HG02642 (cell line): ENCODE results near the gene ADH5.
"Not testable (repeated sequence)": the region's sequence is repeated elsewhere in the genome, so short reads cannot be mapped to it uniquely, and the experiment has no call there.

Experiments
- ATAC-seq: cut with Tn5 transposase; IDR thresholded peaks from one replicate; pipeline ENCODE4 v1.9.1; 2021; ENCODE audit warnings: mild to moderate bottlenecking; ENCODE audit not compliant: unreplicated experiment, poor library complexity

The ADH5 gene

DNA sequence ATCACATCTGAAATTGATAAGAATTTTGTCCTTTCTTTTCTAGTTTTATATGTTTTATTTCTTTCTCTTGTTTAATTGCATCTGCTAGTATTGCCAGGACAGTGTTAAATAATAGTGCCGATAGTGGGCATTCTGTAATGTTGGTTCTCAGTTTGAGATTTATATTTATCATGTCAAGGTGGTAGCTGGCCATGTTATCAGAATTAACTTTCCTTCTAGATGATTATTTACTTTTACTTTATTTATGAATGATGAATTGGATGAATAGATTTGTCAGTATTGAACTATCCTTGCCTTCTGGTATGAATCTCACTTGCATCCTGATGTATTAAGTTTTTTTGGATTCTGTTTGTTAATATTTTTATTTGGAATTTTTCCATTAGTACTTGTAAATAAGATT, 50.4 kb downstream of the ADH5 start:
- no peak for ATAC-seq

DNA sequence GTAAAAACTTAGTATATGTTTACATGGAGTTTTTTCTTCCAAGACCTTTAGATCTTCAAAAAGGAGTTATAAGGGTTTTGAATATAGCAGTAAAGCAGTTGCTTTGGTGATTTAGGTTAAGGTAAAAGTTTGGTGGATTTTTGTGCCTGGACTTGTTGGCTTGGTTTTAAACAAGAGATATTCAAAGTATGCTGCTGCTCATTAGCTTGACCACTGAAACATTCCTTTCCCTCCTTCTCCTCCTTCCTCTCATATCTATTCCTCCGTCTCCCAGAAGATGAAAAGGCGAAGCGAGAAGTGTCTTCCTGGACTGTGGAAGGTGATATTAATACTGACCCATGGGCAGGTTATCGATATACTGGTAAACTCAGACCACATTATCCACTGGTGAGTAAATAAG, 54.6 kb downstream of the ADH5 start:
- ATAC-seq: no peak

DNA sequence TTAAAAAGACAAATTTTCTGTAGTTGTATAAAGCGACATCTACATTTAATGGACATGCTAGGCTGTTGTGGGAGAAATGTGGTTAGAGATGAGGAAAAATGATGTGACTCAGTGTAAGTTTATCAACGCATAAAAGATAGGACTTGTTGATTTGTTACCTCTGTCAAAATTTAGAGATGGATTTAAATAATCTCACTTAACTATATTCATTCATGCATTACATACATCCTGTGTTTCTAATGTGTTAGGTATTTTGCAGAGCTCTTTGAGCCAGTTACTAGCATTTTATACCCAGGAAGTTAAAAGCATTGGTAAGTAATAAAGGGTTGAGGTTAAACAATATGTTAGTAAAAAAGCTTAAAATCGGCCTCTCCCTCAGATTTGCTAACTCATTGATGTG, 58.7 kb downstream of the ADH5 start:
- ATAC-seq: no peak

DNA sequence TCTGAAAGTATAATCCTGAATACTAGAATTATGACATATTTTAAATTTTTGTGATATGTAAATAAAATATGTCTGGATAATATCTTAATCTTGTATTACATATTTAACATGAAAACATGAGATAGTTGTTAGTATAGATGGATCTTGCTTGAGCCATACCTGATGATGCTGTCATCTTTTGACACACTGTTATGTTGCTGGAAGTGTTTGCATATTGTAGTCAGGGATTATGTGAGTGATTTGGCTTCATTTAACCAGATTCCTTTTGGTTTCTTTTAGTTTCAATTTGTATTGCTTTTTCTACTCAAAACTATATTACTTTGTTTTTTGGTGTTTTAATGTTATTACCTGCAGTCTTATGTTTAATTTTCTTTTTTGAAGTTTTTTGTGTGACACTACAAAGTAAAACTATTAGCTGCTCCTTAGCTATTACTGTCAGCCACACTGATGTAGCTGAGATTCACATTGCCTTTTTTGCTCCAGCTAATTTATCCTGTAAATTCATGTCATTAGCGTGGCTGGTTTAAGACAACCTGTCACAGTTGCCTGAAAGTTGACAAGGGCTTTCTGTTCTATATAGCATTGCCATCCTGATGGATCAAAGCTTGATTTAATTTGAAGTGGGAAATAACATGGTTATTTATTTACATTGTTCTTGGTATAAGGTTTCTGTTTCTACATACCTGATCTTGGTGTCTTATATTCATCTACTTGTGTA, 59.4 kb downstream of the ADH5 start:
- no peak for ATAC-seq

DNA sequence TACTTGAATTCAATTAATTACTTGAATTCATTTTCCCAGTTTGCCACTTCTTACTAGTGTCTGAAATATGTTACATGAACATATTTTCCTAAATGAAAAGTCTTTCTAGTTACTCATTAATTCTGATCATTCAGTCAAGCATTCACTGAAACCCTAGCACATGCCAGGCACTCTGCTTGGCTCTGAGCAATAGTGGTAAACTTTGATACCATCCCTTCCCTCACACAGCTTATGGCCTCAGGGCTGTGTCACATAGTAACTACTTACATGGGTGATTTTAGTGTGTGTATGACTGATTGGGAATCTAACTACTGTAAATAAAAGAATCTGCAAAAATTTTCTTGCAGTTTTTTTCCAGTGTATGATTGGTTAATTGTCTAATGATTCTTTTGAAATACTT, 60.4 kb downstream of the ADH5 start:
- peak; percentile 51 for ATAC-seq

DNA sequence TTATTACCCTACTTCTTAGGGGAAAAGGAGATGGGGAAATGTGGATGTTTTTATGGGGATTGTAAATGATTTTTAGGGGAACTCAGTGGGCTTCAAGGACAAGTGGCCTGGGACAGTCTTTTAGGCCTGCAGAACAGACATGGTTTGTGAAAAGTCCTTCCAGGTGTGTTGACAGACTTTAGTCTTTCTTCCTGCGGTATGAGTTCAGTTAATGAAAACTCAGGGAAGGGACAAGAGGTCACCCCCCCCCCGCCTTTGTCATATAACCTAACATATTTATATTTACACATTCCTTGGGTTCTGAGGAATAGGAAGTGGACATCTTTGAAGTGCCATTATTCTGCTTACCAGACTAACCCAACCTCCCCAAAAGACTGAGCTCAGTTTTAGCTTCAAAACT, 61.3 kb downstream of the ADH5 start:
- no peak for ATAC-seq

DNA sequence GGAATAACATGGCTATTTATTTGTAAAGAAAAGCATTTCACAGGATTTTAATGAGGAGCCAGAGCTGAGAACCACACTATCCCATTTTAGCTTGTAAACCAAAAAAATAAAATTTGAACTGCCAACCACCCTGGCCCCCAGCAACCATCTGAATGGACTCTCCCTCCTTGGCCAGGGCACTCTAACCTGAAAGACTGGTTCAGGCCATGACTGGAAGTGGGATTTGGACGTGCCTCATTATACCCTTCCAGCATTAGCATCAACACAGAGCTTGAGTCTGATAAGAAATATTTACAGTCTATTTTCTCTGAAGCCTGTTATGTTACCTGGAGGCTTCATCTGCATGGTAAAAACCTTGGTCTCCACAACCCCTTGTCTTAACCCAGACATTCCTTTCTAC, 63.1 kb downstream of the ADH5 start:
- no peak for ATAC-seq

DNA sequence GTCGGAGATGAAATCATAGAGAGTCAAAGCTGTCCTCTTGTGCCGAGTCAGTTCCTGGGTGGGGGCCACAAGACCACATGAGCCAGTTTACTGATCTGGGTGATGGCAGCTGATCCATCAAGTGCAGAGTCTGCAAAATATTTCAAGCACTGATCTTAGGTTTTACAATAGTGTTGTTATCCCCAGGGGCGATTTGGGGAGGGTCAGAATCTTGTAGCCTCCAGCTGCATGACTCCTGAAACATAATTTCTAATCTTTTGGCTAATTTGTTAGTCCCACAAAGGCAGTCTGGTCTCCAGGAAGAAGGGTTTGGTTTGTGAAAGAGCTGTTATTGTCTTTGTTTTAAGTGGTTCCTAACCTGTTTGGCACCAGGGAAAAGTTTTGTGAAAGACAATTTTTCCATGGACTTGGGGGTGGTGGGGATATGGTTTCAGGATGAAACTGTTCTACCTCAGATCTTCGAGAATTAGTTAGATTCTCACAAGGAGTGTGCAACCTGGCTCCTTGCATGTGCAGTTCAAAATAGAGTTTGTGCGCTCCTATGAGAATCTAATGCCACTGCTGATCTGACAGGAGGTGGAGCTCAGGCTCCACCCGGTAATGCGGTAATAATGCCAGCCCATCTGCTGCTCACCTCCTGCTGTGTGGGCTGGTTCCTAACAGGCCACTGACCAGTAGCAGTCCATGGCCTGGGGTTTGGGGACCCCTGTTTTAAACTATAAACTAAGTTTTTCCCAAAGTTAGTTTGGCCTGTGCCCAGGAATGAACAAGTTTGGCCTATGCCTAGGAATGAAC, 63.9 kb downstream of the ADH5 start:
- no peak for ATAC-seq

DNA sequence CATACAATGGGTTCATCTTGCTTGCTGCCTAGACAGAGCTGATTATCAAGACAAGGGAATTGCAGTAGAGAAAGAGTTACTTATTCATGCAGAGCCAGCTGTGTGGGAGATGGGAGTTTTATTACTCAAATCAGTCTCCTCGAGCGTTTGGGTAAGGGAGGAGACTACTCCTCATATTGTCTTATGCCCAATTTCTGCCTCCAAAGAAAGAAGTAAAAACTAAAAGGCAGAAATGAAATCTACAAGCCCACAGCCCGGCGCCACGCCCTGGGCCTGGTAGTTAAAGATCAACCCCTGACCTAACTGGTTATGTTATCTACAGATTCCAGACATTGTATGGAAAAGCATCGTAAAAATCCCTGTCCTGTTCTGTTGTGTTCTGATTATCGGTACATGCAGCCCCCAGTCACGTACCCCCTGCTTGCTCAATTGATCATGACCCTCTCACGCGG, 64.8 kb downstream of the ADH5 start:
- ATAC-seq: not testable (repeated sequence)

DNA sequence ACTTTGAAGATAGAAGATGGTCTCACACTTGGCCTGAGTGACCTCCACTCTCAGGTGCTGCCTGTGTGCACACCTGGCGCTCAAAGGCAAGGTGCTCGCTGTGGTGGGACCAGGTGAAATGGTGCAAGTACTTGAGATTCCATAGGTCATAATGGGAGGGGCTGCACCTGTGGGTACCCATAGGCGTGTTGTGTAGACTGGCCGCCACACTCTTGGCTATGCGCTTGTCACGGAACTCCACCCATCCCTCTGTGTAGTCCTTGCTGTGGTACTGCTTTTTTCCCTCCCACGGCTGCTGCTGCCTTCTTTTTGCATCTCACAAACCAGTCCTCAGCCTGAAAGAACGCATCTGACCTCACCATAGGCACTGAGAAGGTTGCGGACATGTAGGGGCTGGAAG, 66.0 kb downstream of the ADH5 start:
- ATAC-seq: no peak

DNA sequence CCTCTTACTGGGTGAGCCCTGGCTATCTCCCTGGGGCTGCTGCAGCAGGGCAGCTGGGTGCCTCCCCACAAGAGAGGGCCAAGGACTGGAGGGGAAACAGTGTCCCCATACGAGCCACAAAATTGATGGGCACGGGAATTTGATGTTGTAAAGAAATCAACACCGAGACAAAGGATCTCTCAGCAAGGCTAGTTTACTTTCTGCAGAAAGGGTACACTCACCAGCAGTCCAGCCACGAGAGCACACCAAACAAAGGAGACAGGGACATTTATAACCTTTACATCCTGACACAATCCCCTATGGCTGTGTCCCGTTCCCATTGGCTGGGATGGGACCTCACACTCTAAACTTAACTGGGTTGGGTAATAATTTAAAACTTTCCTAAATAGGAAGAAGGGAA, 67.2 kb downstream of the ADH5 start:
- no peak for ATAC-seq
